CD4-positive, alpha-beta T cell treated with Interleukin-6 at 100 ng/mL for 8 hours (primary cell): Measurements from ENCODE around the gene TIGAR.
A peak's percentile ranks its signal among the peaks of the same experiment; 100 is the strongest.

Source experiments
- DNase-seq: peaks from one replicate; pipeline ENCODE4 v3.0.0-alpha.2; 2020; ENCODE audit warnings: mixed read lengths, low spot score

TIGAR gene, protein sequence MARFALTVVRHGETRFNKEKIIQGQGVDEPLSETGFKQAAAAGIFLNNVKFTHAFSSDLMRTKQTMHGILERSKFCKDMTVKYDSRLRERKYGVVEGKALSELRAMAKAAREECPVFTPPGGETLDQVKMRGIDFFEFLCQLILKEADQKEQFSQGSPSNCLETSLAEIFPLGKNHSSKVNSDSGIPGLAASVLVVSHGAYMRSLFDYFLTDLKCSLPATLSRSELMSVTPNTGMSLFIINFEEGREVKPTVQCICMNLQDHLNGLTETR

DNA sequence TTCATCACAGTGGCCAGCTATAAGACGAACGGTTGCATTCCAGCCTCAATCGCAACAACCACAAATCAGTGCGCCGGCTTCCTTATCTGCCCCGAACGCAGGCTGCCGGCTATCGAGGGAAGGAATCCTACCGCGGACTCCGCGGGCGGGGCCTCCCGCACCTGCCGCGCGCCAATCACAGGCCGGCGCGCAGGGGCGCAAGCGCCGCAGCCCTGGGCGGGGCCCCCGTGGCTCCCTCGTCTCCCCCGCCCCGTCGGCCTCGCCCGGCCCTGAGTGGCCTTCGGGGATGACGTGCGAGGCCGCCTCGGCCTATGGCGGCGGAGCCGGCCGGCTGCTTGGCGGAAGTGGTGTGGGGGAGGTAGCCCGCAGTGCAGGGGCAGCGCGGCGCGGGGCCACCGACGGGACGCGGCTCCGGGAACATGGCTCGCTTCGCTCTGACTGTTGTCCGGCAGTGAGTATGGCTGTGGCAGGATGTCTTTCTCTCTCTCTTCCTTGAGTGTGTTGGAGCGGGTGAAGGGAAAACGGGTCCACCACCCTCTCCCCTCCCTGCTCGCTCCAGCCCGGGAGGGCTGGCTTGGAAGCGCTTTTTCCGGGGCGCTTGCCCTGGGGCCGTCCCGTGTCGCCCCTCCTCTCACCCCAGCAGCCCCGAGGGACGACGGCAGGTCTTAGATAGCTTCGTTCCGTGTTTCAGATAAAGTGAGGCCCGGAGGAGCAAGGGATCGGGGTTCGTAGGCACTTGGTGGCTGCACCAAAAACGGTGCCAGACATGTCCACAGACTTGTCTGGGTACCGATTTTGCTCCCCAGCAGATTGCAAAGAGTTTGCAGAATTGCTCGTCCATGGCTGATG is at the start of gene TIGAR:
Gene TIGAR, plus strand, starts transcription at position 361 of the 849 bp plus-strand sequence. Its CDS starts 59 bp downstream, at position 420.
- peak; percentile 88 for DNase-seq

DNA sequence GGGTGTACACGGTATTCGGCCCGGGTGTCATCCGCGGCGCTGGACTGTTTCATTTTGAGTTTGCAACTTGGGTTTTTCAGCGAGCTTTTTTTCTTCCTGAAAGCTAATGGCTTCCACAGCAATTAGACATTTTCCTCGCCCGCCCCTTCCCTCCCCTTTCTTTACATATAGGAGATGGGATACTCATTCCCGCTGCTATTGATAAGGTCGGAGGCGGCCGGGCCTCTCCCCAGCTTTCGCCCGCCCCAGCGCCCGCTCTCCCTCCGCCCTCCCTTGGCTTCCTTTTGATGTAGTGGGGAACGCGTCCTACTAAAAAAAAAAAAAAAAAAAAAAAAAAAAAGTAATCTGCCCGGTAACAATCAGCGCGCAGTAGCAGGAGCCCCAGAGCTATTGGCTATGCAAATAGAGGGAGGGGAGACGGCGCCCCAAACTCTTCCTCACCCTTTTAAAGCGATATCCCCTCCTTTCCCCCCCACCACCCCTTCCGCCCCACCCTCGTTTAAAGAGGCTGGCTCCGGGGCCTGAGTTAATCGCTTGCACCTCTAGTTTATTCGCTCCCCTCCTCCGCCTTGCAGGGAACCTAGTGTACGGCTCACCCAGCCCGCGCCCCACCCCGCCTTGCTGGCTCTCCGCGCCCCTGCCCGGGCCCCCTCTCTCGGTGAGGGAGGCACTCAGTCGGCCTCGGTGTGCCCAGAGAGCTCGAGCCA is 49.1 kb upstream of the TIGAR start:
- DNase-seq, result peak; percentile 95

DNA sequence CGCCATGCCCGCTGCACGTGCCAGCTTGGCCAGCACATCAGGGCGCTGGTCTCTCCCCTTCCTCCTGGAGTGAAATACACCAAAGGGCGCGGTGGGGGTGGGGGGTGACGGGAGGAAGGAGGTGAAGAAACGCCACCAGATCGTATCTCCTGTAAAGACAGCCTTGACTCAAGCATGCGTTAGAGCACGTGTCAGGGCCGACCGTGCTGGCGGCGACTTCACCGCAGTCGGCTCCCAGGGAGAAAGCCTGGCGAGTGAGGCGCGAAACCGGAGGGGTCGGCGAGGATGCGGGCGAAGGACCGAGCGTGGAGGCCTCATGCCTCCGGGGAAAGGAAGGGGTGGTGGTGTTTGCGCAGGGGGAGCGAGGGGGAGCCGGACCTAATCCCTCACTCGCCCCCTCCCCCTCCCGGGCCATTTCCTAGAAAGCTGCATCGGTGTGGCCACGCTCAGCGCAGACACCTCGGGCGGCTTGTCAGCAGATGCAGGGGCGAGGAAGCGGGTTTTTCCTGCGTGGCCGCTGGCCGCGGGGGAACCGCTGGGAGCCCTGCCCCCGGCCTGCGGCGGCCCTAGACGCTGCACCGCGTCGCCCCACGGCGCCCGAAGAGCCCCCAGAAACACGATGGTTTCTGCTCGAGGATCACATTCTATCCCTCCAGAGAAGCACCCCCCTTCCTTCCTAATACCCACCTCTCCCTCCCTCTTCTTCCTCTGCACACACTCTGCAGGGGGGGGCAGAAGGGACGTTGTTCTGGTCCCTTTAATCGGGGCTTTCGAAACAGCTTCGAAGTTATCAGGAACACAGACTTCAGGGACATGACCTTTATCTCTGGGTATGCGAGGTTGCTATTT is 48.4 kb upstream of the TIGAR start:
- DNase-seq, result peak; percentile 59

DNA sequence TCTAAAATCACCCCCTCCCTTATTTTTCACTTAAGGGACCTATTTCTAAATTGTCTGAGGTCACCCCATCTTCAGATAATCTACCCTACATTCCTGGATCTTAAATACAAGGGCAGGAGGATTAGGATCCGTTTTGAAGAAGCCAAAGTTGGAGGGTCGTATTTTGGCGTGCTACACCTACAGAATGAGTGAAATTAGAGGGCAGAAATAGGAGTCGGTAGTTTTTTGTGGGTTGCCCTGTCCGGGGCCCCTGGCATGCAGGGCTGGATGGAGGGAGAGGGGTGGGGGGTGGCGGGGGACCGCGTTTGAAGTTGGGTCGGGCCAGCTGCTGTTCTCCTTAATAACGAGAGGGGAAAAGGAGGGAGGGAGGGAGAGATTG is 47.8 kb upstream of the TIGAR start:
- DNase-seq, result no peak

DNA sequence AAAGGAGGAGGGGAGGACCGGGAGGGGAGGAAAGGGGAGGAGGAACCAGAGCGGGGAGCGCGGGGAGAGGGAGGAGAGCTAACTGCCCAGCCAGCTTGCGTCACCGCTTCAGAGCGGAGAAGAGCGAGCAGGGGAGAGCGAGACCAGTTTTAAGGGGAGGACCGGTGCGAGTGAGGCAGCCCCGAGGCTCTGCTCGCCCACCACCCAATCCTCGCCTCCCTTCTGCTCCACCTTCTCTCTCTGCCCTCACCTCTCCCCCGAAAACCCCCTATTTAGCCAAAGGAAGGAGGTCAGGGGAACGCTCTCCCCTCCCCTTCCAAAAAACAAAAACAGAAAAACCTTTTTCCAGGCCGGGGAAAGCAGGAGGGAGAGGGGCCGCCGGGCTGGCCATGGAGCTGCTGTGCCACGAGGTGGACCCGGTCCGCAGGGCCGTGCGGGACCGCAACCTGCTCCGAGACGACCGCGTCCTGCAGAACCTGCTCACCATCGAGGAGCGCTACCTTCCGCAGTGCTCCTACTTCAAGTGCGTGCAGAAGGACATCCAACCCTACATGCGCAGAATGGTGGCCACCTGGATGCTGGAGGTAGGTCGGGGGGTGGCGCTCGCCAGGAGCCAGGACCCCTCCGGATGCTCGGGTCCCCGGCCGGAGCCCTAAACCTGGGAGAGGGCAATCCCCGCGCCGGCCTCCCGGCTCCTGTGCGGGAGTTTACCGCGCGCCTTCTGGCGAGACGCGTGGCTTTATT is 47.2 kb upstream of the TIGAR start, which contains the start of gene CCND2:
Gene CCND2, plus strand, starts transcription at position 111 of the 744 bp plus-strand sequence. Its CDS starts 279 bp downstream, at position 390.
- DNase-seq, result peak; percentile 75

DNA sequence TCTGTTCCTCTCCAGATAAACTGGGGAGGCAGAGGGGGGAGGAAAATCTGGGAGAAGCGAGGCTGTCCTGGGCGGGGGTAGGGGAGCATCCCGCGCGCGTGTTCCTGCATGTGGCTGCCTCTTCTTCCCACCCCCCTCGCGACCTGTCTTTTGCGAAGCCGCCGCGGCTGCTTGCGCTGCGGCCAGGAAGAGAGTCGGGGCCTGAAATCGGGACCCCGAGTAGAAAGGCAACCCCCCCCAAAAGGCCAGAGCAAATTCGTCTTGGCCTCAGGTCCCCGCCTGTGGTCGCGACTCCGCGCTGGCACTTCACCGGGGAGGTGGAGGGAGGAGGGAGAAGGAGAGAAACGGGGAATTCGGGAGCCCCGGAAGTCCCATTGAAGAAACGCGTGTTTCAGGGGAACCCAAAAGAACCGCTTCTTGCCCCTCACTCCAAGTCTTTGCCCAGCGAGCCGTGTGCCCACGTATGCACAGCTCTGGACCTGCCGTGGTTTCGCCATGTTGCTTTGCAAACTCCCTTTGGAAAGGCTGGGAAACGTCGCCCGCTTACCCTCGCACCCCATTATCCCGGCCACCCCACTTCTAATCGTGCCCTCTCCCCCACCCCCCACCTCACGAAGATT is 46.5 kb upstream of the TIGAR start:
- no peak for DNase-seq

DNA sequence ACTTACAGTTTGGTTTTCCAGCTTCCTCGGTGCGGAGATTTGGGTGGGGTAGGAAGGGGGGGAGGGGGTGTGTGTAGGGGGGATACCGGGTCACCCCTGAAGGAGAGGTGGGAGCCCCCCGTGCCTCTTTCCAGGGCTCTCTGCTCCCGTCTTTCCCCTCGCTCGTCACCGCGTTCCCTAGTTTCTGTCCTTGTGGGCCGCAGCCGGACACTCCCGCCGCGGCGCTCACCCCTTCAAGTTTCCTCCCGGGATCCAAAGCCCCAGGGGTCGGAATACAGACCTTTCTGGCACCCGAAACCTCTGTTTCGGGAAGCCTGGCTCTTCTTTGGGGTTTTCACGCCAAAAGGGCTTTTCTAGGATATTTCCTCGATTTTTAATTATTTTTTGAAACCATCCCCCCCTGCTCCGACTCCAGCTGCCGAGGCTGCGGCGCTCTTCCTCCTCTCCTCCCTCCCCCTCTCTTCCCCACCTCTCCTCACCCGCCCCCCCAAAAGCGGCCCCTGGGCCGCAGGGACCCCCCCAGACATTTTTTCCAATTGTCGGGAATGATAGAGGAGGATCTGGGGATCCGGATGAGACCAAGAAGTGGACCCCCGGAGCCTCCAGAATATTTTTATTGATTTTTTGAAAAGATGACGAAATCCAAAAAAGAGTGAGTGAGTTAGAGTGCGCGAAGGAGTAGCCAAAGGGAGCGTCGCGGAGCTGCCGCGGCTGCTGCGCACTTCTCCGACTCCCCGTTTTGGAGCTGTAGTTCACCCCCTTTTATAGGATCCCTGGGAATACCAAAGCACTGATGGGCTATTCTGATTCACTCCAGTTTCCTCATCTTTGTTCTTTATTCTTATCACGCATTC is 45.8 kb upstream of the TIGAR start:
- no peak for DNase-seq

DNA sequence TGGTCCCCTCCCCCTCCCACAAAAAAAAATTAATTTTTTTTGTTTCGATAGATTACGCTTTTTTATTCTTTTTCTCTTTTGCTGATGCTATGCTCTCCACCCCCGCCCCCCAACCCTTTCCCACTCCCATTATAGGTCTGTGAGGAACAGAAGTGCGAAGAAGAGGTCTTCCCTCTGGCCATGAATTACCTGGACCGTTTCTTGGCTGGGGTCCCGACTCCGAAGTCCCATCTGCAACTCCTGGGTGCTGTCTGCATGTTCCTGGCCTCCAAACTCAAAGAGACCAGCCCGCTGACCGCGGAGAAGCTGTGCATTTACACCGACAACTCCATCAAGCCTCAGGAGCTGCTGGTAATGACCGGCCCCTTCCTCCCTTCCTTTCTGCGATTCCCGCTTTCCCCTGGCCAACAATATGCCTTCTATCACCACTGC is 45.1 kb upstream of the TIGAR start:
- DNase-seq, result no peak

DNA sequence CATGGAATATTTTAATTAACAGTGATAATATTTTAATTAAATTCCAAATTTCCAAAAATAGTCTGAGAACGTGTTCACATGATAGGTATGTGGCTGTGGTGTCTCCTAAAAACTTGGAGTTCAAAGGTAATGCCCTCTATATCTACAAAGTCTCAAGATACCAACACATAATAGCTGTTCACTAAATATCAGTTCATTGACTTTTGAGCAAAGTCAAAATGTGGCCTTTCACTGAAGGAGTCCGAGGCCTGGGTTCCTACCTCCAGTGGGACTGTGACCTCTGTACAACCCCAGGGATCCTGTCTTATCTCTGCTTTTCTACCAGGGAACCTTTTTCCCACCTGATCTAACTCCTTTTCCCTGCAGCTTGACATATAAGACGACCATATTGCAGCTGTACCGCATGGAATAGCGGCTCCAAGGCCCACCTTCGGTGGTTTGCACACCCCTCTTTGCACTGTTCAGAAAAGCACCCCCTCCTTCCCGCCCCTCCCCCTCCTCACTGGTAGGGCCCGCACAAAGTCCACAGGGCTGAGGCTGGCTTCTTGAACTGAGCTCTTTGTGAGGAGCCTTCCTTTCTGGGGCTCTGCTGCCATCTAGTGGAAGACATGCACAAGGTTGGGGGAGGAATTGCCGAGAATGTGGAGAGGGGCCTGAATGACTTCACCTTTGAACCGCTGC is 44.3 kb upstream of the TIGAR start:
- peak; percentile 90 for DNase-seq

DNA sequence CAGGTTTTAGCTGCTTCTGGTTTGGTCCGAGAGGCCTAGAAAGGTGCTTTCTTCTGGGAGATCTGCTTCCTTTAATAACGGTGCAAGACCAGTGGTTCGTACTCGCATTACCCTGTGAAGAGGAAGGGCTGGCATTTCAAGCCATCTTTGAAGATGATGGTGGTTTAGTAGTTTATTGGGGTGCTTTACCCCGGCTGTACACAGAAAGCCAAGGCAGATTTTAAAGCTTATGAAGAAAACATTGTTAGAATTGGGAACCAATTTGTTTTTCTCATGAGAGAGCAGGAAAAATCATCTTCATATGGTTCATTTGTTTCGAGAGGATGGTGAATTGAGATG is 43.8 kb upstream of the TIGAR start:
- DNase-seq, result no peak

DNA sequence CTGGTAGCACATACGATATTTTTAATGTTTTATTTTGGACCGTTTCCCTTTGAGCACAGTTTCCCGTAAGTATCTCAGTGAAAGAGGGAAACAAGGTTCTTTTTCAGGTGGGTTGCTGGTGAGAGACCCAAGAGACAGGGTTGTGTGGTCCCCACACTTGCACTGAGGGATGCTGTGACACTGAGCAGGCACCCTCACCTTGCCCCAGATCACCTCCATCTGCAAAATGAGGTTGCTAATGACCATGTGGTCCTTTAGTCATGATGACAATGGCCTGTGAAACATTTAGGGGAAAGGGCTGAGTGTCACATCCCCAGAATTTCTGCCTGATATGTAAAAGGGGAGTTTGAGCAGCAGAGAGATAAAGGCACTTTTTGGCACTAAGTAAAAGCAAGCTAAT is 43.2 kb upstream of the TIGAR start:
- DNase-seq, result no peak

DNA sequence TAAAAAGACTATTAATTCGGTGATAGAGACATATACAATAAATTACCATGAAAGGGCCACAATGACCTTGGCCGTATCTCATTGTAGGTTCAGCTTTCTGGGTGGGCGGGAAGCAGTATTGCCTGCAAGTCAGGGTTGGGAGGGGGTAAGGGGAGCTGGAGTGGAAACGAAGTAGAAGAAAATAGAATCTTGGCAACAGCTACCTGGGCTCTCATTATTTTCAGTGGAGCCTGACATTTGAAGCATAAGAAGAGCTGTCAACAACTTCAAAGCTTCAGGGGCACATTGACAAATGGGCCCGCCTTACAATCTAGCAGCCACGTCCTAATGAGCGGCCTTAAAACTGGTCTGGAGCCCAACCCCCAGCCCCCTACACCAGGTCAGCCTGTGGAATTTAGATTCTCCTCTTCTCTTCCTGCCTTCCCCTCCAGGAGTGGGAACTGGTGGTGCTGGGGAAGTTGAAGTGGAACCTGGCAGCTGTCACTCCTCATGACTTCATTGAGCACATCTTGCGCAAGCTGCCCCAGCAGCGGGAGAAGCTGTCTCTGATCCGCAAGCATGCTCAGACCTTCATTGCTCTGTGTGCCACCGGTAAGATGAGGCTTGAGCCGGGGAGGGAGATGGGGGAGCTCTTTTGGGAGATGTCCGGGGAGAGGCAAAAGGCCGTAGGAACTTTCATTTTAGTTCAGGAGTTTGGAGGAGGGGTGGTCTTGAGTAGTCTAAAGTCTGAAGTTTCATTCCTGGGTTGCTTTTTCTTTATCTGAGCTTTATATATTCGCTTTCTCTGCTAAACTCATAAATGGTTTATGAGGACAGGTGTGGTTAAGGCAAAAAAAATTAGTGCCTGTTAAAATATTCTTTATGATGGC is 42.5 kb upstream of the TIGAR start:
- no peak for DNase-seq

DNA sequence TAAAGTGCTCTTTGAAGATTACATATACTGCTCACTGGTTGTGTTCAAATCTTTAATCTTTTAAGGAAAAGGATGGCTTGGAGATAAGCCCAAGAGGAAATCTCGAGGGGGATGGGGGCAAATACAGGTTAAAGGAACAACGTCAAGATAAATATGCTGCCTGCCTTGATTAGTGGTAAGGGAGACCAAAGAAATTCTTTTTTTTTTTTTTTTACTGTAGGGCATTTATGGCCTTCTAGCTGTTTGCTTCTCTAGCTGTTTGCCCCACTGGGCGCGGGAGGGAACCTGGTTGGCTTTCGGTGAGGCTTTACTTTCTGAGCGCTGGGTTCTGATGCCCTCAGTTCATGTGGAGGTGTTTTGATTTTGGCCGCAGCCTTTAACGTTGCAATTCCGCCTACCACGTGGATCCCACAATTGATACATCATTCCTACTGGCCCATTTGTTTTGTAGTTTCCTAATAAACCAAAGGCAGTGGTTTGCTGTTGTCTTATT is 41.8 kb upstream of the TIGAR start:
- no peak for DNase-seq

DNA sequence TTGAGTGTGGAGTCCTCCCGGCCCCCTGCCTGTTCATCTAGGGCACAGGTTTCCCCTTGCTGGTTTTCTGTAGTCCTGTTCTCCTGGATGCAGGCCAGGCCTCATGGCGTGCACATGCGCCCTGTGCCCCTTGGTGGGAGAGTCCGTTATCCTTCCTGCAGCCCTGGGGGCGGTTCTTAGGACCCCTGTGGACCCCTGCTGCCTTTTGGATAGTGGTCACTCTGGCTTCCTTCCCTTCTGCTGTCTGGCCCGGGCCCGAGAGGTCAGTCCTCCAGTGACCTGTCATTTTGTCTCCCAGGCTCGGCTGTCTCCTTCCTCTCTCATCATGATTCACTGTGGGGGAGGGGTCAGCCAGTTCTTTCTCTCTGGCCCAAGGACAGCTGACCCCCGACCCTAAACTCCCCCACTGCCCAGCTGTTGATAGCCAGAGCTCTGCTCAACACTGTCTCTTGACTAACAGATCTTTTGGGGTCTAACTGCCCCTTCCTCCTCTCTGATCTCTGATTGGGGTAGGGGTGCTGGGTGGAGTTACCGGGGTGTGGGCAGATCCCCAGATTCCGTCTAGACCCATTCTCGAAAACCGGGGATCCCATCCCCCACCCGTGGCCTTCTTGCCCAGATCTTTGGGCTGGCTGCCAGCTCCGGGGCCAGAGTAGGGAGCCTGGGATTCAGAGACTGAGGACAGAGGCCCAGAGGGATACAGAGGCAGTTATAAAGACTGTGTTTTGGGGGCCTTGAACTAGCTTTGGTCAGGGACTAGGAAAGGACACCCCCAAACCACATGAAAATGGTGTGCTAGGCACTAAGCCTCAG is 40.5 kb upstream of the TIGAR start:
- no peak for DNase-seq

DNA sequence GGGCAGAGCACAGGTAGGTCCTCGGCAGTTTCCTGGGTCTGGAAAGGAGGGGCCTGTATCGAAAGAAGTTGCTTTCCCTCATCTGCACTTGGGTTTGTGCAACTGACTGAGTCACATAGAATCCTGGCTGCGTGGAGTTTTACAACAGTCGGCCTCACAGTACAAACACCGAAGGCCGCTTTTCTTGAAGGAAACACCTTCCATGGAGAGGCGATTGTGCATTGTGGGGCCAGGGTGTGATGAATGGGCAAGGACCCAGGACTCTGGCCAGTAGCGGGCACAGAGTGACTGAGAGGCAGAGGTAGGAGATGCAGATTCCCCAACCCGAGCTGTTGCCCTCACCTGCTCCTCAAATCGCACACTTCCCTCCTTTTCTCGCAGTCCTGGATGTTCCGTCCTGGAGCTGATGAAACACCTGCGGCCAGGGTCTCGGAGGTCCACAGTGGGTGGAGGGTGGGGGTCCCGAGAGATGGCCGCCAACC is 39.8 kb upstream of the TIGAR start:
- no peak for DNase-seq

DNA sequence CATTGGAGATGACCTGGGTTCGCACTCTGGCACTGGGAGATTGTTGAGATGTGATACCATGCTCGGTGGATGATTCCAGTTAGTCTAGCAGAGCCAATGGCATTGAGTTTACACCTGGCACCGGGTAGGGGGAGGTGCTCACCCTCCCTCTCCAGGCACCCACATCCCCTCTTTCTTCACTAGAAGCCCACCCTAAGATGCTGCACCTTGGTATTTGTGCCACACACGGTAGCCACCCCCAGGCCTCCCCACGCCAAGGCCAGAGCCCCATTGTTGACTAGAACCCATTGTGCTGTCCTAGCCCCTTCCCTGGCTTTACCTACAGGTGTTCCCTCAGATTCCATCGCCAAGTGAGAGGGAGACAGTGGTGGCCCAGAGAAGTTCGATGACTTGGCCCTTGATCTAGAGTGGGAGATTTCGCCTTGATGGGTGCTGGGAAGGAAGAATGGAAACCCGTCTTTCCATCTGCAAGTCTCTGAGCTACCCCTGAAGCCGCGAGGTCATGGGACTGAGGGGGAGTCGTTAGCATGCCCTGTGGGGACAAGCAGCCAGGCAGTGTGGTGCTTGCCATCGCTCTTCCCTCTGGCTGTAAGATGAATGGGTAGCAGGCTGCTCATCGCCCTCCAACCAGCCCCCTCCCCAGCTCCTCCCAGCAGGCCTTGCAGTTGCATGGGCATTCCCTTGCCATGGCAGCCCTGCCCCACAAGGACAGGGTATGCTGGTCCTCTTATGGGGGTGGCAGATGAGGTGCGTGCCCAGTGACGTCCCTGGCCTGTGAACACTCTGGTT is 38.7 kb upstream of the TIGAR start:
- DNase-seq, result no peak
